Measurements from ENCODE around the gene GARNL3. TPM values are rescaled to one million over a fixed set of nuclear protein-coding genes. Genes with fewer than 3 reads are reported as not detected.

GARNL3 gene
- polyA plus RNA-seq, 1 donor = 24.0 TPM

Other genes starting within 250 kb of the GARNL3 start
- 15.5 TPM for gene ANGPTL2, start 142.1 kb upstream of the GARNL3 start, polyA plus RNA-seq
- 58.3 TPM for gene SLC2A8, start 132.4 kb downstream of the GARNL3 start, polyA plus RNA-seq
- 5.7 TPM for gene ZNF79, start 159.6 kb downstream of the GARNL3 start, polyA plus RNA-seq
- 3,060 TPM for gene RPL12, start 186.6 kb downstream of the GARNL3 start, polyA plus RNA-seq
- 17.5 TPM for gene LRSAM1, start 186.7 kb downstream of the GARNL3 start, polyA plus RNA-seq

Data from large intestine (tissue), 1 donor.